ENCODE data around the gene ADGRG2.

- TF ChIP-seq, protein P1, sequence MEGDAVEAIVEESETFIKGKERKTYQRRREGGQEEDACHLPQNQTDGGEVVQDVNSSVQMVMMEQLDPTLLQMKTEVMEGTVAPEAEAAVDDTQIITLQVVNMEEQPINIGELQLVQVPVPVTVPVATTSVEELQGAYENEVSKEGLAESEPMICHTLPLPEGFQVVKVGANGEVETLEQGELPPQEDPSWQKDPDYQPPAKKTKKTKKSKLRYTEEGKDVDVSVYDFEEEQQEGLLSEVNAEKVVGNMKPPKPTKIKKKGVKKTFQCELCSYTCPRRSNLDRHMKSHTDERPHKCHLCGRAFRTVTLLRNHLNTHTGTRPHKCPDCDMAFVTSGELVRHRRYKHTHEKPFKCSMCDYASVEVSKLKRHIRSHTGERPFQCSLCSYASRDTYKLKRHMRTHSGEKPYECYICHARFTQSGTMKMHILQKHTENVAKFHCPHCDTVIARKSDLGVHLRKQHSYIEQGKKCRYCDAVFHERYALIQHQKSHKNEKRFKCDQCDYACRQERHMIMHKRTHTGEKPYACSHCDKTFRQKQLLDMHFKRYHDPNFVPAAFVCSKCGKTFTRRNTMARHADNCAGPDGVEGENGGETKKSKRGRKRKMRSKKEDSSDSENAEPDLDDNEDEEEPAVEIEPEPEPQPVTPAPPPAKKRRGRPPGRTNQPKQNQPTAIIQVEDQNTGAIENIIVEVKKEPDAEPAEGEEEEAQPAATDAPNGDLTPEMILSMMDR (IDR thresholded peaks at IDR 0.05 in 4 of 5, conservative IDR thresholded peaks at IDR 0.05 in 1 of 5) = no peak
- TF ChIP-seq POLR2A (IDR thresholded peaks at IDR 0.05) = no peak
Measured at GRCh38 chrX:19130628-19131027, 8.4 kb upstream of the ADGRG2 start.
